Uterus (tissue), 2 donors: ENCODE data around the gene BACH2.

Experiments used
- POLR2A ChIP-seq, 2 donors: fragments of 450-650 bp; IDR thresholded peaks; one replicate each; pipeline ENCODE4 v1.6.1; 2016; ENCODE audit warnings: antibody characterized with exemption in 2 of 2, mild to moderate bottlenecking in 1 of 2, moderate library complexity in 1 of 2
- TF ChIP-seq, protein P1 (sequence below), 4 experiments: fragments of 200-600 bp in 2 of 4; fragments of 450-650 bp in 2 of 4; sonication (generic) in 2 of 4; IDR thresholded peaks; one replicate each; pipeline ENCODE4 v1.5.1; 2016 to 2019; ENCODE audit warnings: antibody characterized with exemption in 4 of 4, mild to moderate bottlenecking in 2 of 4, moderate library complexity in 1 of 4

DNA sequence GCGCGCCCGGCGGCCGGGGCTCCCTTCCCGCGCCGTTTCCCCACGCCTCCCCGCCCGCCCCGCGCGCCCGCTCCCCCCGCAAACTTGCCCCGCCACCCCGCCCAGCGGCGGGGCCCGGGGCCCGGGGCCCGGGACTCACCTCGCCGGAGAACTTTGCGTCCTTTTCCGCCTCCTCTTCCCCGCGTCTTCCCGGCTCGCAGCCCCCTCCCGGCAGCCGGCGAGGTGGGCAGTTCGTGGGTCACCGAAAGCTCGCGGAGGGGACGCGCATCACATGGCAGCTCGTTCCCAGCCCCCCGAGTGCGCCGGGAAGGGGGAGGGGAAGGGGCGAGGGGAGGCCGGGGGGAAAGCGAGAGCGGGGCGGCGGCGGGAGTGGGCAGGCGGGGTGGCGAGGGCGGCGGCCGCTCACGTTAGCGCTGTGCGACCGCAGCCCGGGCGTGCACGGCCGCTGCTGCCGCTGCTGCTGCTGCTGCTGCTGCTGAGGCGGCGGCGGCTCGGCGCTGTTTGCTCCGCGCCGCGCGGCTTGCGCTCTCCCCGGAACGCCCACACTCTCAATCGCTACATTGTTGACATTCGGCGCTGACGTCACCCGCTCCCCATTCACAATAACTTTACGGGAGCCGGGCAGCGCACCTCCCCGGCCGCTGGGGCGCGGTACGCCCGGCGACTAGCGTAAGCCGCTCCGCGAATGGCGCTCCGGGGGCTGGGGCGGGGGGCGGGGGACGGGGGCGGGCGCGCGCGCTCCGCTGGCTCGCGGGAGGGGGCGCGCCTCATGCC, at the start of gene BACH2:
- TF ChIP-seq, protein P1, sequence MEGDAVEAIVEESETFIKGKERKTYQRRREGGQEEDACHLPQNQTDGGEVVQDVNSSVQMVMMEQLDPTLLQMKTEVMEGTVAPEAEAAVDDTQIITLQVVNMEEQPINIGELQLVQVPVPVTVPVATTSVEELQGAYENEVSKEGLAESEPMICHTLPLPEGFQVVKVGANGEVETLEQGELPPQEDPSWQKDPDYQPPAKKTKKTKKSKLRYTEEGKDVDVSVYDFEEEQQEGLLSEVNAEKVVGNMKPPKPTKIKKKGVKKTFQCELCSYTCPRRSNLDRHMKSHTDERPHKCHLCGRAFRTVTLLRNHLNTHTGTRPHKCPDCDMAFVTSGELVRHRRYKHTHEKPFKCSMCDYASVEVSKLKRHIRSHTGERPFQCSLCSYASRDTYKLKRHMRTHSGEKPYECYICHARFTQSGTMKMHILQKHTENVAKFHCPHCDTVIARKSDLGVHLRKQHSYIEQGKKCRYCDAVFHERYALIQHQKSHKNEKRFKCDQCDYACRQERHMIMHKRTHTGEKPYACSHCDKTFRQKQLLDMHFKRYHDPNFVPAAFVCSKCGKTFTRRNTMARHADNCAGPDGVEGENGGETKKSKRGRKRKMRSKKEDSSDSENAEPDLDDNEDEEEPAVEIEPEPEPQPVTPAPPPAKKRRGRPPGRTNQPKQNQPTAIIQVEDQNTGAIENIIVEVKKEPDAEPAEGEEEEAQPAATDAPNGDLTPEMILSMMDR (IDR thresholded peaks at IDR 0.05) = peak in 3 of 4 experiments; percentile 13 to 38 (median 28)
- peak; percentile 58 to 80 for TF ChIP-seq POLR2A (IDR thresholded peaks at IDR 0.05)
